ENCODE data around the gene NDUFB2.
"Not testable (repeated sequence)": the region's sequence is repeated elsewhere in the genome, so short reads cannot be mapped to it uniquely, and the experiment has no call there.

DNA sequence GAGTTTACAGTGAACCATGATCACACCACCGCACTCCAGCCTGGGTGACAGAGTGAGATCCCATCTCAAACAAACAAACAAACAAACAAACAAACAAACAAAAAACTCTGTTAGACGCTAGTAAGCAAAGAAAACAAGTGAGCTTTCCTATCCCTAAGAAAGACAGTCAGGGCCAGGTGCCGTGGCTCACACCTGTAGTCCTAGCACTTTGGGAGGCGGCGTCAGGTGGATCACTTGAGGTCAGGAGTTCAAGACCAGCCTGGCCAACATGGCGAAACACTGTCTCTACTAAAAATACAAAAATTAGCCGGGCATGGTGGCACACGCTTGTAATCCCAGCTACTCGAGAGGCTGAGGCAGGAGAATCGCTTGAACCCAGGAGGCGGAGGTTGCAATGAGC is 19.6 kb upstream of the NDUFB2 start:
- TF ChIP-seq, protein P1, sequence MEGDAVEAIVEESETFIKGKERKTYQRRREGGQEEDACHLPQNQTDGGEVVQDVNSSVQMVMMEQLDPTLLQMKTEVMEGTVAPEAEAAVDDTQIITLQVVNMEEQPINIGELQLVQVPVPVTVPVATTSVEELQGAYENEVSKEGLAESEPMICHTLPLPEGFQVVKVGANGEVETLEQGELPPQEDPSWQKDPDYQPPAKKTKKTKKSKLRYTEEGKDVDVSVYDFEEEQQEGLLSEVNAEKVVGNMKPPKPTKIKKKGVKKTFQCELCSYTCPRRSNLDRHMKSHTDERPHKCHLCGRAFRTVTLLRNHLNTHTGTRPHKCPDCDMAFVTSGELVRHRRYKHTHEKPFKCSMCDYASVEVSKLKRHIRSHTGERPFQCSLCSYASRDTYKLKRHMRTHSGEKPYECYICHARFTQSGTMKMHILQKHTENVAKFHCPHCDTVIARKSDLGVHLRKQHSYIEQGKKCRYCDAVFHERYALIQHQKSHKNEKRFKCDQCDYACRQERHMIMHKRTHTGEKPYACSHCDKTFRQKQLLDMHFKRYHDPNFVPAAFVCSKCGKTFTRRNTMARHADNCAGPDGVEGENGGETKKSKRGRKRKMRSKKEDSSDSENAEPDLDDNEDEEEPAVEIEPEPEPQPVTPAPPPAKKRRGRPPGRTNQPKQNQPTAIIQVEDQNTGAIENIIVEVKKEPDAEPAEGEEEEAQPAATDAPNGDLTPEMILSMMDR (IDR thresholded peaks at IDR 0.05; ENCODE audit: insufficient read depth, low read length, poor library complexity, severe bottlenecking) = not testable (repeated sequence)
- not testable (repeated sequence) for TF ChIP-seq EZH2phosphoT487 (conservative IDR thresholded peaks at IDR 0.05; ENCODE audit: low read length)

All from SU-DHL-6 (cell line).